PFSK-1 (cell line): ENCODE measurements around the gene AKR1A1. TPM values are rescaled to one million over a fixed set of nuclear protein-coding genes. Genes with fewer than 3 reads are reported as not detected.
A peak's percentile ranks its signal among the peaks of the same experiment; 100 is the strongest.

Experiments used
- FOXP2 ChIP-seq: optimal IDR thresholded peaks from 2 replicates; pipeline ENCODE3; 2011; ENCODE audit warnings: borderline replicate concordance, control low read depth, inconsistent platforms; ENCODE audit not compliant: insufficient read depth; ENCODE audit errors: extremely low read length, extremely low read depth
- POLR2AphosphoS5 ChIP-seq: IDR thresholded peaks from 2 replicates; pipeline ENCODE4 v1.6.1; 2012; ENCODE audit warnings: low read depth, mild to moderate bottlenecking, control low read depth, low read length, moderate library complexity
- SIN3A ChIP-seq: IDR thresholded peaks from 2 replicates; pipeline ENCODE4 v1.6.1; 2012; ENCODE audit warnings: mild to moderate bottlenecking, low read length, moderate library complexity, borderline replicate concordance; ENCODE audit not compliant: insufficient read depth
- TAF1 ChIP-seq: IDR thresholded peaks from 2 replicates; pipeline ENCODE4 v1.6.1; 2012; ENCODE audit warnings: low read length, control low read depth, borderline replicate concordance; ENCODE audit not compliant: insufficient read depth
- polyA plus RNA-seq: library from polyadenylated mRNA; unstranded; fragments of >200 nt; gene quantifications from one replicate; pipeline ENCODE4 v1.2.1, GENCODE V29; 2012; ENCODE audit warnings: low read depth, missing spikeins; ENCODE audit not compliant: insufficient read length
- TF ChIP-seq, protein P1 (sequence below), 2 experiments: IDR thresholded peaks; 2 replicates each; pipeline versions ENCODE4 v1.6.1 to v1.8.0; 2011 to 2012; ENCODE audit warnings: low read depth in 2 of 2, low read length in 2 of 2, control low read depth in 1 of 2, inconsistent platforms in 1 of 2, mild to moderate bottlenecking in 1 of 2, moderate library complexity in 1 of 2; ENCODE audit not compliant: insufficient read depth in 1 of 2

The AKR1A1 gene
- polyA plus RNA-seq: 96.3 TPM

DNA sequence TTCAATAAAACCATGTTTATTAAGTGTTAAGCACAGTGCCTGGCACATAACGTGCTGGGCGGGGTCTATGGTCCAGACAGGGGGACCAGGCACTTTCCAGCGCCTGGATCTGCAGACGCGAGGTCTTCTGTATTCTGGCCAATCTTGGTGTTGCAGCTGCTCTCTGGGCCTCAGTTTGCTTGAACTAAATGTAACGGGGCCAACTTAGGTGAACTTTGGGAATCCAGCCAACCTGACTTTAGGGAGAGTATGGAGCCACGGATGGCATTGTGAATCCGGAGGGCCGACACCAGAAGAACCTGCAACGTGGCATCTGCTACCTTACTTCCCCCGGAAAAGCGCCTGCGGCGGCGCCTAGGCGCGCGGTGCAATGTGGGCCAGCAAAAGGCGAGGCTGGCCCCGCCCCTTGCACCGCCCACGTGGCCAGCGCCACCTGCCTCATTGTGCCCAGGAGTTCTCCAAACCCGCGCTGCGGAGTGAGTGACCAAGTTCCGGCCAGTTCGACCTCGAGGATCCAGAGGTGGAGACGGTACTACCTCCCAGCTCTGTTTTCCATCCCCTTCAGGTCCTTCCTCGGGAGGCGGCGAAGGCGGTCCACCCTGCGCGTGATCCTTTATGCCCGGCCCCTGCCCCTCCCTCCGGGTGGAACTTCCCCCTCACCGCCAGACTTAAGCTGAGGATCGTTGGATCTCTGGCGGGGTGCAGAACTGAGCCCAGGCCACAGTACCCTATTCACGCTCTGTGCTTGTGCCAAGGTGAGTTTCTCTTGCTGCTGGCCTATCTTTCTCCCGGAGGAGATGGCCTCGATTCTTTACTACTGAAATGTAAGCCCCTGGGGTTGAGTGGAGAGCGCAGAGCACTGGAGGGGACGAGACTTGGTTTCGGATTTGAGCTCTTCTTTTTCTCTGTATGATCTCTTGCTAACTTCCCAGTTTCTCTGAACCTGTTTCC, at the start of gene AKR1A1:
TSS of gene AKR1A1 (plus strand) at position 426 of the 951 bp plus-strand sequence. CDS start 10,969 bp downstream, outside the sequence.
- peak; percentile 45 for TF ChIP-seq FOXP2
- TF ChIP-seq POLR2AphosphoS5: peak; percentile 88
- TF ChIP-seq TAF1: no peak; the same call in 1 of the 2 replicates
- TF ChIP-seq, protein P1, sequence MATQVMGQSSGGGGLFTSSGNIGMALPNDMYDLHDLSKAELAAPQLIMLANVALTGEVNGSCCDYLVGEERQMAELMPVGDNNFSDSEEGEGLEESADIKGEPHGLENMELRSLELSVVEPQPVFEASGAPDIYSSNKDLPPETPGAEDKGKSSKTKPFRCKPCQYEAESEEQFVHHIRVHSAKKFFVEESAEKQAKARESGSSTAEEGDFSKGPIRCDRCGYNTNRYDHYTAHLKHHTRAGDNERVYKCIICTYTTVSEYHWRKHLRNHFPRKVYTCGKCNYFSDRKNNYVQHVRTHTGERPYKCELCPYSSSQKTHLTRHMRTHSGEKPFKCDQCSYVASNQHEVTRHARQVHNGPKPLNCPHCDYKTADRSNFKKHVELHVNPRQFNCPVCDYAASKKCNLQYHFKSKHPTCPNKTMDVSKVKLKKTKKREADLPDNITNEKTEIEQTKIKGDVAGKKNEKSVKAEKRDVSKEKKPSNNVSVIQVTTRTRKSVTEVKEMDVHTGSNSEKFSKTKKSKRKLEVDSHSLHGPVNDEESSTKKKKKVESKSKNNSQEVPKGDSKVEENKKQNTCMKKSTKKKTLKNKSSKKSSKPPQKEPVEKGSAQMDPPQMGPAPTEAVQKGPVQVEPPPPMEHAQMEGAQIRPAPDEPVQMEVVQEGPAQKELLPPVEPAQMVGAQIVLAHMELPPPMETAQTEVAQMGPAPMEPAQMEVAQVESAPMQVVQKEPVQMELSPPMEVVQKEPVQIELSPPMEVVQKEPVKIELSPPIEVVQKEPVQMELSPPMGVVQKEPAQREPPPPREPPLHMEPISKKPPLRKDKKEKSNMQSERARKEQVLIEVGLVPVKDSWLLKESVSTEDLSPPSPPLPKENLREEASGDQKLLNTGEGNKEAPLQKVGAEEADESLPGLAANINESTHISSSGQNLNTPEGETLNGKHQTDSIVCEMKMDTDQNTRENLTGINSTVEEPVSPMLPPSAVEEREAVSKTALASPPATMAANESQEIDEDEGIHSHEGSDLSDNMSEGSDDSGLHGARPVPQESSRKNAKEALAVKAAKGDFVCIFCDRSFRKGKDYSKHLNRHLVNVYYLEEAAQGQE (IDR thresholded peaks at IDR 0.05; ENCODE audit: insufficient read depth in 1 of 2, low read depth in 2 of 2, low read length in 2 of 2): no peak
- peak; percentile 22; the same call in 1 of the 2 replicates for TF ChIP-seq SIN3A

DNA sequence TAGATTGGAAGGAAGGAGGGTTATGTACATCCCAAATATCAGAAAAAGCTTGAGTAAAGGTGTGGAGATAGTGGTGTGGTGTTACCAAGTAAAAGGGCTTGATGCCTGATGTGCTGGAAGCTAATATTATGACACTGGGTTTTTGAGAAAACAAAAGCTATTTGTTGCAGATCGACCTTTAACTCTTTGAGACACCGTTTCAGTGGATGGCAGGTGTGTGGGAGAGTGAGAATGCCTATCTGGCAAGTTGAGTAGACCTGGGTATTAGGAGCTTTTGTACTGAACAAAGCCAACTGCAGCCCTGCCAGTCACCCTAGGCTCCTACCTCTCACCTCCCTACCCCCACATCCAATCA, 49.1 kb upstream of the AKR1A1 start:
- TF ChIP-seq POLR2AphosphoS5: no peak
- no peak for TF ChIP-seq SIN3A
- TF ChIP-seq, protein P1 (IDR thresholded peaks at IDR 0.05; ENCODE audit: insufficient read depth in 1 of 2, low read depth in 2 of 2, low read length in 2 of 2): no peak
- no peak for TF ChIP-seq FOXP2
- no peak for TF ChIP-seq TAF1

DNA sequence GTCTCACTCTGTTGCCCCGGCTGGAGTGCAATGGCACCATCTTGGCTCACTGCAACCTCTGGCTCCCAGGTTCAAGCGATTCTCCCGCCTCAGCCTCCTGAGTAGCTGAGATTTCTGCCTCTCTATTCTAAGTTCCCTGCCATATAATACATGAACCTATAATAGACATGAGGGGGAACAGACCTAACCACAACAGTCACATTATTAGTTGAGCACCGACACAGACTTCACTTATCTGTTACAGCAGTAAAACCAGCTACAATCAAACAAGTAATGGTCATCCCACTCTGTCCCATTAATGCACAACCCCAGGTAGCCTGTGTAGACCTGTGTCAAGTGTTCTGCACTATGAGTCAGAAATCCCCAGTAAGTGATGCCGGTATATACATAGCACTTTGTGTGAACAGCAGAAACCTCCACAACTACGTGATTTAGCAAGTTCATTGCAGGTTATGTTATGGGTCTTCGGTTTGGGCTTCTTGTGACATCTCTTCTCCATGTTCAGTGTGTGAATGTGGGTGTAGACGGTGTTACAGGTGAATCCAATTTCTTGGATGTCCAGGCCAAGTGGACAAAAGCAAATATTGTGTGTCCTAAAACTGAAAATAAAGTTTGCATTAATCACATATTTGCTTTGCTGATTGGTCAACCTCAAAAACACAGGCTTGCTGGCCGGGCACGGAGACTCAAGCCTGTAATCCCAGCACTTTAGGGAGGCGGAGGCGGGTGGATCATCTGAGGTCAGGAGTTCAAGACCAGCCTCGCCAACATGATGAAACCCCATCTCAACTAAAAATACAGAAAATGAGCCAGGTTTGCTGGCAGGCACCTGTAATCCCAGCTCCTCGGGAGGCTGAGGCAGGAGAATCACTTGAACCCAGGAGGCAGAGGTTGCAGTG, 46.9 kb upstream of the AKR1A1 start:
- TF ChIP-seq SIN3A: no peak
- TF ChIP-seq POLR2AphosphoS5: no peak
- TF ChIP-seq, protein P1 (IDR thresholded peaks at IDR 0.05; ENCODE audit: insufficient read depth in 1 of 2, low read depth in 2 of 2, low read length in 2 of 2): no peak
- TF ChIP-seq TAF1: no peak
- TF ChIP-seq FOXP2: no peak

DNA sequence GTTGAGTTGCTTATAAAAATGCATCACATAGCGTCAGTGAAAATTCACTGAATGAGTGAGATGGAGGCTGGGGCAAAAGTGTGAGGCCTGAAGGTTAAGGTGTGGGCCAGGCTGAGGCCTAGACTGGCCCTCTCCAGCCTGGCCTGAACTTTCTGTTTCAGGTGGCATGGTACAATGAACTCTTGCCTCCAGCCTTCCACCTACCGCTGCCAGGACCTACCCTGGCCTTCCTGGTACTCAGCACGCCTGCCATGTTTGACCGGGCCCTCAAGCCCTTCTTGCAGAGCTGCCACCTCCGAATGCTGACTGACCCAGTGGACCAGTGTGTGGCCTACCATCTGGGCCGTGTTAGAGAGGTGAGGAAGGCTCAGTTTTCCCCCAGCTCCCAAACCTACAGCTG, 43.4 kb upstream of the AKR1A1 start:
- TF ChIP-seq SIN3A: no peak
- TF ChIP-seq POLR2AphosphoS5: no peak
- TF ChIP-seq, protein P1 (IDR thresholded peaks at IDR 0.05; ENCODE audit: insufficient read depth in 1 of 2, low read depth in 2 of 2, low read length in 2 of 2): no peak
- no peak for TF ChIP-seq TAF1
- no peak for TF ChIP-seq FOXP2
